Subcutaneous adipose tissue (tissue), 4 donors: ENCODE data around the gene CTSD. TPM values are rescaled to one million over a fixed set of nuclear protein-coding genes. Genes with fewer than 3 reads are reported as not detected.

Experiments used
- total RNA-seq, 4 donors: library from RNA; depleted of rRNA; stranded (reverse); fragments of >200 nt; gene quantifications; one replicate each; pipeline ENCODE4 v1.1.0, GENCODE V29; 2016
- TF ChIP-seq, protein P1 (sequence below): fragments of 450-650 bp; IDR thresholded peaks from one replicate; pipeline ENCODE4 v1.5.1; 2016; ENCODE audit warnings: low read depth, mild to moderate bottlenecking, control low read depth, antibody characterized with exemption, moderate library complexity

Gene CTSD
- total RNA-seq, 4 donors from 2014 or later = 387 to 1,776 (median 548) TPM

DNA sequence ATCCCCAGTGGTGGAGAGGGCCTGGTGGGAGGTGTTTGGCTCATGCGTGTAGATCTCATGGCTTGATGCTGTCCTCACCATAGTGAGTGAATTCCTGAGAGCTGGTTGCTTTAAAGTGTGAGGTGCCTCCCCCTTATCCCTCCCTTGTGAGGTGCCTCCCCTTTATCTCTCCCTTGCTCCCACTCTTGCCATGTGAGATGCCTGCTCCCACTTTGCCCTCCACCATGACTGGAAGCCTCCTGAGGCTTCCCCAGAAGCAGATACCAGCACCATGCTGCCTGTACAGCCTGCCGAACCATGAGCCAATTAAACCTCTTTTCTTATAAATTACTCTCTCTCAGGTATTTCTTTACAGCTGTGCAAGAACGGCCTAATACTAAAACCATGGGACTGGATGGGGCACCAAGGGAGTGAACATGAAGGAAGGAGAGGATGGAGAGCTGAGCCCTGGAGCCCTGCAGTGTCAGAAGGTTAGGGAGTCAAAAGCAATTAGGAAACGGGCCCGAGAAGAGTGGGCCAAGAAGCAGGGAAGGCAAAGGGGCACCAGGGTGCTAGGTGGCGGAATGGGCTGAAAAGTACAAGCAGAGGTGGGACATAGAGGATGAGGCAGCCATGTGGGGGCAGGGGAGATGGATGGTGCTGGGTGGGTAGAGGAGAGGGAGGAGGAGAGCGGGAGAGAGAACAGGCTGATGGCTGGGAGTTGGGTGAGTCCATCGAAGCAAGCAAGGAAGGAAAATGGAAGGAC lies 22.8 kb downstream of the CTSD start:
- TF ChIP-seq, protein P1, sequence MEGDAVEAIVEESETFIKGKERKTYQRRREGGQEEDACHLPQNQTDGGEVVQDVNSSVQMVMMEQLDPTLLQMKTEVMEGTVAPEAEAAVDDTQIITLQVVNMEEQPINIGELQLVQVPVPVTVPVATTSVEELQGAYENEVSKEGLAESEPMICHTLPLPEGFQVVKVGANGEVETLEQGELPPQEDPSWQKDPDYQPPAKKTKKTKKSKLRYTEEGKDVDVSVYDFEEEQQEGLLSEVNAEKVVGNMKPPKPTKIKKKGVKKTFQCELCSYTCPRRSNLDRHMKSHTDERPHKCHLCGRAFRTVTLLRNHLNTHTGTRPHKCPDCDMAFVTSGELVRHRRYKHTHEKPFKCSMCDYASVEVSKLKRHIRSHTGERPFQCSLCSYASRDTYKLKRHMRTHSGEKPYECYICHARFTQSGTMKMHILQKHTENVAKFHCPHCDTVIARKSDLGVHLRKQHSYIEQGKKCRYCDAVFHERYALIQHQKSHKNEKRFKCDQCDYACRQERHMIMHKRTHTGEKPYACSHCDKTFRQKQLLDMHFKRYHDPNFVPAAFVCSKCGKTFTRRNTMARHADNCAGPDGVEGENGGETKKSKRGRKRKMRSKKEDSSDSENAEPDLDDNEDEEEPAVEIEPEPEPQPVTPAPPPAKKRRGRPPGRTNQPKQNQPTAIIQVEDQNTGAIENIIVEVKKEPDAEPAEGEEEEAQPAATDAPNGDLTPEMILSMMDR = no peak

DNA sequence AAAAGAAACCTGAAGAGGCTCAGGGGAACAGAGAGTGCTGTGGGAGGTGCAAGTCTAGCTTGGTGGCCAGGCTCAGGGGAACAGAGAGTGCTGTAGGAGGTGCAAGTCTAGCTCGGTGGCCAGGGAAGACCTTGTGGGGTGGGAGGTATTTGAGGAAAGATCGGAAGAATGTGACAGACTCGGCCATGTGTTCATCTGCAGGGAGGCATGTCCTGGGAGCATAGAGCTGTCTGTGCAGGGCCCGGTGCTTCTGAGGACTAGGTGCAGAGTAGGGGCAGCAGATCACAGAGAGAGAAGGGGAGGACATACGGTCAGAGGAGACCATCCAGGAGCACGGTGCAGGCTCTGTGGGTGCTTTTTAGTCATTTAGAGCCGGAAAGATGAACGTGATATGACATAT lies 24.2 kb downstream of the CTSD start:
- TF ChIP-seq, protein P1 = no peak

DNA sequence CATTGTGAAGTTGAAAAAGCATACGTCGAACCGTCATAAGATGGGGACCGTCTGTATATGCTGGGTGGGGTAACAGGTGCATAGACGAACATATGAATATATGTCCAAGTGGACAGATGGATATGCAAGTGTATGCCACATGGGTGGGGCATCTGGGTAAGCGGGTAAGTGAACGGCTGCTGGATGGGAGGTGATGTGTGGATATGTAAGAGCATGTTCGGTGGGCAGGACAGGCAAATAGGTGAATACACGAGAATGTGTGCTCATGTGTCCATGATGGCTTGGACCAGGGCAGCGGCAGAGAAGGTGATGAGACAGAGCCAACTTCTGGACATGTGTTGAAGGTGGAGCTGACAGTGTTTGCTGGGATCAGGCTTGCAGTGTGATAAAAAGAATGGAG lies 25.3 kb downstream of the CTSD start:
- TF ChIP-seq, protein P1 = no peak

DNA sequence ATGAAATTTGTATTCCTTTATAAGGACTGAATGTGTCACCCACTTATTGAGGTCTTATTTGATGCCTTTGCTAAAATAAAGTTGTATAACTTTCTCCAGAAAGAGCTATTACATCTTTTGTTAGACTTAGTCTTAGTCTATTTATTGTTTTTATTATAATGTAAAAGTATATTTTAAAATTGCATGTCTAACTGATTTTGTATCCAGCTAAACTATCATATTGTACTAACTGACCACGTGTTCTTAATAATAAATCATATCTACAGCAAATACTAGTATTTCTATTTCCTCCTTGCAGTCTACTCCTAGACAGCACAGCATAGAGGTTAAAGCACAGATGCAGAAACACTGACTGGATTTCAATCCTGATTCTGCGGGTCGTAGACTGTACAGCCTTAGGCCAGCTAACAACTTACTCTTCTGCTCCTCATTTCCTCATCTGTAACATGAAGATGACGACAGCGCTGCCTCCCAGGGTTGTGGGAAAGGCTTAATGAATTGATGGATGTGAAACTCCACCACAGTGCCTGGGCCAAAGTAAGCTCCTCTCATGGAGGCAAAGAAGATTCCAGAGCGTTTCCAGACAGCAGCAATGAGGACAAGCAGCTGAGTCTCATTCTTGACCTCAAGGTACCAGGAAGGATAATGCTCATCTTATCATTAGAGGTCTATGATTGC lies 26.5 kb downstream of the CTSD start:
- TF ChIP-seq, protein P1 = no peak

DNA sequence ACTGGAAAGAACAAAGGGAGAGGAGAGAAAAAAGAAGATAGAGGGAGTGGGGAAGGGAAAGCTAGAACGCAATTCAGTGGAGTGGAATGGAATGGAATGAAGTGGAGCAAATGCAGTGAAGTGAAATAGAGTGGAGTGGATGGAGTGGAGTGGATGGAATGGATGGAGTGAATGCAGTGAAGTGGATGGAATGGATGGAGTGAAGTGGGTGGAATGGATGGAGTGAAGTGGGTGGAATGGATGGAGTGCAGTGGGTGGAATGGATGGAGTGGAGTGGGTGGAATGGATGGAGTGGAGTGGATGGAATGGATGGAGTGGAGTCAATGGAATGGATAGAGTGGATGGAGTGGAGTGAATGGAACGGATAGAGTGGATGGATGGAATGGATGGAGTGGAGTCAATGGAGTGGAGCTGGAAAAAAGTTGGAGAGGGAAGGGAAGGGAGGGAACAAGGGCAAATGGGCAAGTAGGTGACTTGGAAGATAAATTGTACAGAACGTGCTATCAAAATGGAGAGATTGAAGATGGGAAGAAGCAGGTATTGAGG lies 27.2 kb downstream of the CTSD start:
- TF ChIP-seq, protein P1 = no peak

DNA sequence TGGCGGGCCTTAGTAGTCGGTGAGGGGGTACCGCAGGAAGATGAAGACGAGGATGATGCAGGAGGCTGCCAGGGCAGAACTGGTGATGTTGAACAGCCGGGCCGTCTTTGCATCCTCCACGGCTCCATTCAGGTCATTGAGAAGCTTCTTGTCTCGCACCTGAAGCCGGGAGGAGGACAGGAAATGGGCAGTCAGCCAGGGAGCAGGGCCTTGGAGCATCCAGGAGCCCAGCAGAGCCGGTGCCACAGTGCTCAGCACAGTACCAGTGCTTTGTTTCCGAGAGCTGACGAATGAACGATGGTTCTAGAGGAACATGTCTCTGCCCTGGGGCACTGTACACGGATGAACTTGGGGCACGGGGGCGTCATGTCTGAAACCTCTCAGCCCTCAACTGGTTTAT lies 28.5 kb downstream of the CTSD start:
- TF ChIP-seq, protein P1 = no peak

DNA sequence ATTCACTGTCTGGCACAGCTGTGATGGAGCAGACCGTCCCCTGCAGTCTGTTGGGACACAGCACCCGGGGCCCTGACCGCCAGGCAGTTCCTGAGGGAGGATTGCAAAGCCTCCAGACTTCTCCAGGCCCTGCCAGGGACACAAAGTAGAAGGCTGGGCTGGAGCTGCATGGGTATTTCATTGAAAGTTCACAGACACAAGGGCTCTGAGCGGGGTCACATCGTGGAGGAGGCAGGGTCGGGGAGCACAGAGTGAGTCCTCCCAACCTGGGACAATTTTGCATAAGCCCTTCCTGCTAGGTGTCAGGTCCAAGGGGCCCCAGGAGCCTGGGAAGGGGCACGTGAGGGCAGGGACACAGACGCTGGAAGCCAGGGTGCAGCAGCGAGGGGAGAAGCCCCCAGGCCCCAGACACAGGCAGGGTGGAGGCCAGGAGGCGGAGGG lies 29.1 kb downstream of the CTSD start:
- TF ChIP-seq, protein P1 = no peak
